ENCODE measurements around the gene DSG3. TPM values are rescaled to one million over a fixed set of nuclear protein-coding genes. Genes with fewer than 3 reads are reported as not detected.

Gene DSG3
- total and polyA plus RNA-seq, 2 of the 13 experiments (the other 11 are each of a cell fraction or from before 2014, with no cell fraction given): not detected

DNA sequence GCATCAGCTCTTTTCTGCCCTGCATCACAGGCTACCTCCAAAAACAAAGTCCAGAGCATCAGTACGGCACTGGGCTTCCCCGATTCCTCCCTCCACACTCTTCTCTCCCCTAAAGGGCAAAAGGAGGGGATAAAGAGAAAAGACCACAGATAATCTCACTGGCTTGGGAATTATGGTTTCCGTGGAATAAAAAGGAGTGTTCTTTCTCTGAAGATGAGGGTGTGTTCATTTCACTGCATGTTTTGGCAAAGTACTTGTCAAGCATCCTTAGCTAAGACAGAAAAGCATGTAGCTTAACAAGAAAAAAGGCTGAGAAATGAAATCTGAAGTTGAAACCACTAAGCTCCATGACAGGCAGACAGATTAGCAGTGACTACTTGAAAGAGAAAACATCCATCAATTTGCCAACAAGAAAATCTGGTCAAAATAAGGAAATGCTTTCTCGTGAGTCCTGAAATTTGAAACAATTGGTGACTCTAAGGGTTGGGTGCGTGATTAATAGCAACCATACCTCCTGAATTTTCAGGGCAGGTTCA, 20.6 kb upstream of the DSG3 start:
- no peaks in the 10 kb centered on the region for H4K20me1 ChIP-seq (ENCODE audit: insufficient read depth, low read length)
- no peak overlapping the region for H2AFZ ChIP-seq (ENCODE audit: low read length)
- WGBS (ENCODE audit: low lambda C conversion rate): 22% methylated on average over 5 of the region's 5 CpGs
- no peak for FAIRE-seq
- no peak for DNase-seq (ENCODE audit: low spot score)
- H3K27me3 ChIP-seq (ENCODE audit: control insufficient read depth in 1 of 2, insufficient read depth in 2 of 2, low read length in 2 of 2): no peaks in the 10 kb centered on the region
- no peak overlapping the region for H3K4me3 ChIP-seq (replicated peaks in 1 of 3; ENCODE audit: insufficient read depth in 1 of 3, low read depth in 2 of 3, low read length in 3 of 3)
- intact Hi-C loops (cut with micrococcal nuclease; ENCODE audit: unreplicated experiment): loop anchor here (10.0 kb wide), 1 partner anchor 432 kb away; no protein-coding TSS in a partner anchor
- no peak overlapping the region for H3K4me2 ChIP-seq (ENCODE audit: low read depth, low read length)
- BruUV-seq (replicated peaks): no TSS peak
- in situ Hi-C loops (cut with HindIII; ENCODE audit: extremely low pct_ligation_motif_present, low pct_unique_long_range_greater_than_20kb): no loop called here
- CTCF ChIA-PET (ENCODE audit: low intra/inter-chr PET ratio, low total read pairs): no interaction called here
- no peaks in the 10 kb centered on the region for H3K79me2 ChIP-seq (ENCODE audit: insufficient read depth, low read length)
- no peak for ATAC-seq
- no peak overlapping the region for H3K9ac ChIP-seq (ENCODE audit: insufficient read depth, low read depth, low read length)
- TF ChIP-seq RNF219 (CRISPR knock-in tag; IDR thresholded peaks at IDR 0.05) (no peak), ZKSCAN1 (IDR thresholded peaks at IDR 0.05; ENCODE audit: low read length) (no peak), MYC (CRISPR knock-in tag; IDR thresholded peaks at IDR 0.05; ENCODE audit: borderline replicate concordance) (no peak), ZFP37 (CRISPR knock-in tag; IDR thresholded peaks at IDR 0.05; ENCODE audit: borderline replicate concordance) (no peak), NFE2L2 (IDR thresholded peaks at IDR 0.05; ENCODE audit: low read length) (no peak), ZNF496 (CRISPR knock-in tag; IDR thresholded peaks at IDR 0.05; ENCODE audit: insufficient replicate concordance) (no peak), ARNT (IDR thresholded peaks at IDR 0.05) (no peak)
- TF ChIP-seq, protein P1, sequence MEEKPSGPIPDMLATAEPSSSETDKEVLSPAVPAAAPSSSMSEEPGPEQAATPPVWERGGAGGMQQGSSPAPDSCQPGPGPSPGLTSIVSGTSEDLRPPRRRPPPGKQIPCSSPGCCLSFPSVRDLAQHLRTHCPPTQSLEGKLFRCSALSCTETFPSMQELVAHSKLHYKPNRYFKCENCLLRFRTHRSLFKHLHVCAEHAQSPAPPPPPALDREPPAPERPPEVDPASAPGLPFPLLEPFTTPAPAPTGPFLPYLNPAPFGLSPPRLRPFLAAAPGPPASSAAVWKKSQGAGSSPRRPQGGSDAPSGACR (CRISPR knock-in tag; IDR thresholded peaks at IDR 0.05): no peak
- H3K27ac ChIP-seq (ENCODE audit: extremely low read length, insufficient read depth, low read length): no peak overlapping the region
- POLR2A ChIA-PET: no interaction called here
- peaks cover 8% of the 10 kb centered on the region; the same call in 1 of the 2 replicates for H3K4me1 ChIP-seq (ENCODE audit: insufficient read depth, low read length)
- H3K9me3 ChIP-seq (ENCODE audit: low read length): no peaks in the 10 kb centered on the region
- H3K36me3 ChIP-seq (replicated peaks in 1 of 2; ENCODE audit: control insufficient read depth in 1 of 2, insufficient read depth in 2 of 2, low read length in 2 of 2): no peaks in the 10 kb centered on the region
